Measurements from ENCODE around the gene DNAJC16. TPM values are rescaled to one million over a fixed set of nuclear protein-coding genes. Genes with fewer than 3 reads are reported as not detected.

Gene DNAJC16
- total RNA-seq = 8.9 and 27.3 TPM in 2 replicates

DNA sequence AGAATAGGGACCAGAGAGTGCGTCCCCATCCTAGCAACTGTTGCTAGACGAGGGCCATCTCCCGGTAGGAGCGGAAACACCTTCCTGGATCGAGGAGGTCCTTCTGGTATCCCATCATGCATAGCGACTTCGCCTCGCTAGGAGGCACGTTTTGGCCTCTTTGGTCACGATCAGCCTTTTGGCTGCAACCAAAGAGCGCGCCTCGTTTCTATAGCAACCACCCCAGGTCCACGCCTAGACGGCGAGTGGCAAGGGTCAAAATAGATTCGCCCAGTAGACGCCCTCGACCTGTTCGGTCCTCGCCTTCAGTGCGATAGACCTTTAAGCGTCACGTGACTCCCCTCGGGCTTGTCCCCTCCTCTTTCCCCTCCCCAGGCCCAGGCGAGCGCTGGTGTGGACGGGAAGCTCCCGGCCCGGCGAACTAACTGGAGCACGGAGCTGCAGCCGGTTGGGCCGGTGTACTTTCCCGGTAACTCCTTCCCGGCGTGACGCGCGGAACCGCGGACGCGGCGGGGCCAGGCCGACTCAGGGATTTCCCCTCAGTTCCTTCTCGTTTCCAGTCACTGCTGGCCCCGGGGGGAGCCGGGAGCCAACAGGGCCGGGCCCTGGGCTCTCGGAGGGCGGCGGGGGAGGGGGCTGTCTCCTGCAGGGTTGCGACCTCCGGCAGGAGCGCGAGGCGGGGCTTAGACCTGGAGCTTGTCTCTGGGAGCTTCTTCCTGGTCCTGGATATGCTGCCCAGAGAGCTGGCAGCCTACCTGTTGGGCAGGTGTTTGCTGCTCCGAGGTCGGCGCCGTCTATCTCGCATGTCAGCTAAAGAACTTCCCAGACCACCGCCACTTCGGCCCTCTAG lies at the start of gene DNAJC16:
DNAJC16 (plus strand) TSS at position 359 of the 850 bp plus-strand sequence. CDS start 2,258 bp downstream, outside the sequence.

DNA sequence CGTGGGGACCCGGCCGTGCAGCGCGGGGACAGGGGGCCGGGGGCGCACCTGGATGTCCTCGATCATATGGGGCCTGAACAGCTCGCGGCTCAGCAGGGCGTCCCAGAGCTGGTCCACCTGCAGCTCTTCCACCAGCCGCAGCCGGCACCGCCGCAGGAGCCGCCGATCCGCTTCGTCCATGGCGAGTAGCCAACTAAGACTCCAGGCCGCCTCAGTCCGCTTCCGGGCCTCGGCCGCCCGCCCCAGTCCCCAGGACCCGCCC lies 2.7 kb upstream of the DNAJC16 start, which contains the start of gene CASP9:
CASP9 (minus strand) TSS at position 195 of the 262 bp plus-strand sequence; CDS start at position 180, 15 bp downstream.

DNA sequence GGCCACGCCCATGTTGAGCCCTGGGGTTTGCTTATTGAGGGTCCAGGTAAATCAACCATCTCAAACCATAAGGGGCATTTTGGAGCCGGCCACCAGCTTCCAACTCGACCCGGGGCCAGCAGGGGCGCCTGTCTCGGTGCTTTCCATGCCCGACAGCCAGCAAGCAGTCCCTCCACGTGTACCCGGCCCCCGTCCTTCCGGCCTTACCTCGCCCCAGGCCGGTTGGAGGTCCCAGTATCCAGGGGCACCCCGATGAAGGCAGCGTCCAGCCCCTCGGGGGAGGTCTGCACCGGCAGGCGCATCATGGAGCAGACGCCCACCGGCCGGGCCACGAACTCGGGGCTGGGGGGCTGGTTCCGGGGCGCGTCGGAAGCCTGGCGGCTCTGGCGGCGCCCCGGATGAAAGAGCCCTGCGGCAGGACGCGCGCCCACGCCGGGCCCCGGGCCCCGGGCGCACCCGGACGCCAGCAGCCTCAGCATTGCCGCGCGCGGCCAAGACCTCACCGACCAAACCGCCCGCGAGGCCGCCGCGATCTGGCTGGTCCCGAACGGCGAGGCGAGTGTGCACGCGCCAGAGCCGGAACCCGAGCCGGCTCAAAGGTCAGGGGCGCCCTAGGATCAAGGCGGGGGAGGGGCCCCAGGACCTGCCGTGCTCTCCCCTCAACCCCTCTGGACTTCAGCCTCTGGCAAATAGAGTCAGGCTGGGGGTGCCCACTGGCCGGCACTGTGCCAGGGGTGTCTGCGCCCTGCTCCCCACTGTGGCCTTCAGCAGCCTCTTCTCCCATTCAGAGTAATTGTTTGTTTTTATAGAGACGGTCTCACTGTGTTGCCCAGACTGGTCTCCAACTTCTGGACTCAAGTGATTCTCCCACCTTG lies 58.1 kb downstream of the DNAJC16 start, which contains the start of gene AGMAT:
AGMAT (minus strand) TSS at position 563 of the 875 bp plus-strand sequence; CDS start at position 479, 84 bp downstream.

DNA sequence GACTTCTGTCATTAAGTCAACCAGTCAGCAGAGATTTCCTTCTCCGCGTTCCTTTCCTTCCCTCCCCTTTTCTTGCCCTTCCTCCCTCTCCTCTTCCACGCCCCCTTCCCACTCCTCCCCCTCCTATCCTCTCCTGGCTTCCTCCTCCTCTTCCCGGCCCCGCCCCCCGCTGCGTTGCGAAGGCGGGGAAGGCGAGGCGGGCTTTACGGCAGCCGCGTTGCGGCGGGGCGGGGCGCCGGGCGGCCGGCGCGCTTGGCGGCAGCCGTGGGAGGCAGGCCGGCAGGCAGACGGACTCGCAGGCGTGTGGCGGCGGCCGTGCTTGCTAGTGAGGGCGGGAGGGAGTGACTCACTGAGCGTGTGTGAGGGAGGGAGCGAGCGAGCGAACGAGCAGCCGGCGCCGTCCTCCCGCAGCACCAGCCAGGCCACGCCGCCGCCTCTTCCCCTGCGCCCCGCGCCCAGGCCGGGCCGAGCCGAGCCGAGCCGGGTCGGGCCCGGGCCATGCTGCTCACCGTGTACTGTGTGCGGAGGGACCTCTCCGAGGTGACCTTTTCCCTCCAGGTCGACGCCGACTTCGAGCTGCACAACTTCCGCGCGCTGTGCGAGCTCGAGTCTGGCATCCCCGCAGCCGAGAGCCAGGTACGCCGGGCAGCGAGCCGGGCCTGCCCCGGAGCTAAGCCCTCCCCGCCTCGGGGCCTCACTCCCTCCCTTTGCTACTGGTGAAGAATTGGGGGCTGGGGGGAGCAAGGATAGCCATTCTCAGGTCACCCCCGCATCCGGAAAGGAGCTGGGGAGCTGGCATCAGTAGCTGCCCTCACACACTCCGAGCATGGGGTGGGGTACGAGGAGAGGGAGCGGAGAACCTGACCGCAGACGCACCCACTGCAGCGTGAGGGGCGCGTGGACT lies 90.8 kb downstream of the DNAJC16 start, which contains the start of gene DDI2:
DDI2 (plus strand) TSS at position 286 of the 904 bp plus-strand sequence; CDS start at position 499, 213 bp downstream.

Other genes starting within 250 kb of the DNAJC16 start
- gene EFHD2, start 117.0 kb upstream of the DNAJC16 start, total RNA-seq = 25.9 and 45.3 TPM in 2 replicates
- gene CTRC, start 88.4 kb upstream of the DNAJC16 start, total RNA-seq = not detected in 2 replicates
- not detected in 2 replicates for gene CELA2A, start 70.1 kb upstream of the DNAJC16 start, total RNA-seq
- not detected in 2 replicates for gene CELA2B, start 50.7 kb upstream of the DNAJC16 start, total RNA-seq
- gene CASP9, start 2.6 kb upstream of the DNAJC16 start, total RNA-seq = 3.6 and 4.0 TPM in 2 replicates
- 0.16 and 0.50 TPM in 2 replicates for gene AGMAT, start 58.2 kb downstream of the DNAJC16 start, total RNA-seq
- gene DDI2, start 90.6 kb downstream of the DNAJC16 start, total RNA-seq = 11.7 and 36.9 TPM in 2 replicates
- 41.4 and 64.4 TPM in 2 replicates for gene PLEKHM2, start 157.5 kb downstream of the DNAJC16 start, total RNA-seq
- under 0.01 and 0.44 TPM in 2 replicates for gene SLC25A34, start 209.4 kb downstream of the DNAJC16 start, total RNA-seq
- not detected in 2 replicates for gene TMEM82, start 215.7 kb downstream of the DNAJC16 start, total RNA-seq
- 58.6 and 268 TPM in 2 replicates for gene FBLIM1, start 231.9 kb downstream of the DNAJC16 start, total RNA-seq